Kidney (tissue), 11 donors: Measurements from ENCODE around the gene DPP6. TPM values are rescaled to one million over a fixed set of nuclear protein-coding genes. Genes with fewer than 3 reads are reported as not detected.
"Not testable (repeated sequence)": the region's sequence is repeated elsewhere in the genome, so short reads cannot be mapped to it uniquely, and the experiment has no call there.

ENCODE experiments used
- DNase-seq, 5 donors: peaks; one replicate each; pipeline ENCODE4 v3.0.0-alpha.2; 2013 to 2020
- FAIRE-seq: peaks from 2 replicates; lab custom pipeline; 2012; peaks lifted over from hg19 to GRCh38; lab: Jason Lieb, UNC
- H3K27ac ChIP-seq, 2 donors: one replicate each; pipeline ENCODE4 v1.7.0; 2013; ENCODE audit warnings: low read depth in 2 of 2, low read length in 2 of 2, inconsistent platforms in 1 of 2
- H3K27me3 ChIP-seq: one replicate; pipeline ENCODE4 v1.7.1; 2013; ENCODE audit warnings: low read length, inconsistent platforms; ENCODE audit not compliant: control insufficient read depth, insufficient read depth
- H3K36me3 ChIP-seq, 3 donors: one replicate each; pipeline versions ENCODE4 v1.7.0 to v1.7.1; 2013; ENCODE audit warnings: low read length in 3 of 3, control low read depth in 1 of 3, inconsistent platforms in 1 of 3; ENCODE audit not compliant: insufficient read depth in 3 of 3, control insufficient read depth in 2 of 3
- H3K4me1 ChIP-seq, 3 donors: one replicate each; pipeline versions ENCODE4 v1.7.0 to v1.7.1; 2013; ENCODE audit warnings: low read length in 3 of 3, inconsistent platforms in 1 of 3, low read depth in 1 of 3; ENCODE audit not compliant: control insufficient read depth in 2 of 3, insufficient read depth in 2 of 3
- H3K4me3 ChIP-seq, 3 donors: one replicate each; pipeline versions ENCODE4 v1.7.0 to v1.8.1; 2013; ENCODE audit warnings: low read length in 3 of 3, control low read depth in 1 of 3, inconsistent platforms in 1 of 3
- H3K9ac ChIP-seq, 3 donors: one replicate each; pipeline versions ENCODE4 v1.7.0 to v1.7.1; 2013; ENCODE audit warnings: low read length in 3 of 3, control low read depth in 1 of 3, inconsistent platforms in 1 of 3
- H3K9me3 ChIP-seq, 3 donors: one replicate each; pipeline versions ENCODE4 v1.7.0 to v1.7.1; 2013; ENCODE audit warnings: low read length in 3 of 3, control low read depth in 1 of 3, inconsistent platforms in 1 of 3; ENCODE audit not compliant: control insufficient read depth in 2 of 3, insufficient read depth in 1 of 3
- intact Hi-C: fragments of 100-400 bp; cut with DNase I; formaldehyde crosslinking; loops from one replicate; pipeline ENCODE4 v1.11.1; 2022
- polyA plus RNA-seq: library from polyadenylated mRNA; stranded (reverse); fragments of 350-450 nt; fragmentation: Illumina TruSeq; extraction: RNeasy Lipid Tissue Mini Kit (QIAGEN cat#74804); gene quantifications from one replicate; pipeline ENCODE4 v1.2.3, GENCODE V29; 2014; ENCODE audit warnings: low read depth, low replicate concordance; ENCODE audit not compliant: insufficient read depth
- total RNA-seq: library from RNA; stranded (reverse); fragmentation: NEBNext Ultra II Directional; extraction: Animal tissue kit (Norgen Biotek cat#: 25700); gene quantifications from one replicate; pipeline ENCODE4 v1.2.1, GENCODE V29; 2021
- donor health status: control.
- donor health status: control.
- donor health status: DM: yes; HTN: yes; CAD: no.
- donor health status: Normal renal cell carcinoma (clear cell type).

The DPP6 gene
- total and polyA plus RNA-seq, 2 donors from 2014 or later, result 1.8 to 6.9 TPM

DNA sequence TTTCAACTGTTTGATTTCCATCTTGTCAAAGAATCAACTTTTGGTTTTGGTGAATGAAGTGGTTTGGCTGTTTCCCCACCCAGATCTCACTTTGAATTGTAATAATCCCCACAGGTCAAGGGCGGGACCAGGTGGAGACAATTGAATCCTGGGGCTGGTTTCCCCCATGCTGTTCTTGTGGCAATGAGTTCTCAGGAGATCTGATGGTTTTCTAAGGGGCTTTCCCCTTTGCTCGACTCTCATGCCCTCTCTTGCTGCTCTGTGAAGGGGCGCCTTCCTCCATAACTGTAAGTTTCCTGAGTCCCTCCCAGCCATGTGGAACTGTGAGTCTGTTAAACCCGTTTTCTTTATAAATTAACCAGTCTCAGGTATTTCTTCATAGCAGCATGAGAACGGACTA, 68.6 kb downstream of the DPP6 start:
- FAIRE-seq, intact Hi-C loops, H3K9me3 ChIP-seq, H3K4me3 ChIP-seq, H3K9ac ChIP-seq, H3K36me3 ChIP-seq, H3K4me1 ChIP-seq, DNase-seq, H3K27me3 ChIP-seq, H3K27ac ChIP-seq: not testable (repeated sequence)

DNA sequence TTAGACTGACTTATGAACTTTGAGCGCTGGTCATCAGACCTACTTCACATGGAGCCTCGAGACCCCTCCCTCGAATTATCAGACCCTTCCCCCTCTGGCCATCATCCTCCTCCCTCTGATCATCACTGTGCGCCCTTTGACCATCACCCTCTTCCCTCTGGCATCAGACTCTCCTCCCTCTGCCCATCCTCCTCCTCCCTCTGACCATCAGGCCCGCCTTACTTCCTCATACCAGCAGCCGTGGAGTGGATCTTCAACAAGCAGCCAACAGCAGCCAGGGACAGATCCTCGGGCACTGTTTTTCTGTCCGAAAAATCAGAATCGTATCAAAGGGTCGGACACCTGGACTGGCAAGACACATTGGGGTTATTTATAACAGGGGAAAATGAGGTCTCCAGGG, 70.5 kb downstream of the DPP6 start:
- H3K4me1 ChIP-seq, DNase-seq, H3K27ac ChIP-seq, H3K9me3 ChIP-seq, H3K27me3 ChIP-seq, H3K4me3 ChIP-seq, H3K9ac ChIP-seq, FAIRE-seq, H3K36me3 ChIP-seq, intact Hi-C loops: not testable (repeated sequence)

DNA sequence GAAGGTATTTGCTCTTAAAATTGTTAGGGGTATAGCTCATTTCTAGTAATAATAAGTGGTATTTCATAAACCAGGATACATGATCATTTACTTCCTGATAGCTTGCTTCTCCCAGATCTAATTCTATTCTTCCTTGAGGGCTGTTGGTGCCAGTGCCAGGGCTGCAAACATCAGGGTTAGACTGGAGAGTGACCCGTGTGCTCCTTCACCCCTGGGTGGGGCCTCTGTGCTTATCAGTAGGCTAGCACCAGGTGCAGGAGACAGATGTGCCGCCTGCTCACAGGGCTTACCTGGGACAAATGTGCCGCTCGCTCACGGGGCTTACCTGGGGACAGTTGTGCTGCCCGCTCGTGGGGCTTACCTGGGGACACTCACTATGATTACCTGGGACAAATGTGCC, 71.2 kb downstream of the DPP6 start:
- H3K4me3 ChIP-seq, H3K27ac ChIP-seq, H3K9ac ChIP-seq, DNase-seq, intact Hi-C loops, H3K27me3 ChIP-seq, FAIRE-seq, H3K4me1 ChIP-seq, H3K36me3 ChIP-seq, H3K9me3 ChIP-seq: not testable (repeated sequence)

DNA sequence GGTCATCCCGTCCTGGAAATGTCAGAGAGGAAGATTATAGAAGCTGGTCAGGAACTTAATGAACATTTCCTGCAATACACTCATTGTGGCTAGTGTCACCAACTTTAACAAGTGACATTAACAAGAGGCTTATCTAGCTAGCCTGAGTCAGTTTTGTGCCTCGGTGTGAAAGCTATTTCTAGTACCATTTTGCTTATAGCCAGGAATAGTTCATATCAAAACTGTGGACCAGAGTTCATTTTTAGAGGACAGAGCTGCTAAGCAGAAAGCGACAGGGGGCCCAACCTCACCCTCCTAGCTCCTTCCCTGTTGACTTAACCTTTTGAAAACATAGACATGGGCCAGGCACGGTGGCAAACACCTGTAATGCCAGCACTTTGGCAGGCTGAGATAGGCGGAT, 76.9 kb downstream of the DPP6 start:
- H3K27ac ChIP-seq, FAIRE-seq, H3K27me3 ChIP-seq, intact Hi-C loops, DNase-seq, H3K4me1 ChIP-seq, H3K9ac ChIP-seq, H3K4me3 ChIP-seq, H3K36me3 ChIP-seq, H3K9me3 ChIP-seq: not testable (repeated sequence)

DNA sequence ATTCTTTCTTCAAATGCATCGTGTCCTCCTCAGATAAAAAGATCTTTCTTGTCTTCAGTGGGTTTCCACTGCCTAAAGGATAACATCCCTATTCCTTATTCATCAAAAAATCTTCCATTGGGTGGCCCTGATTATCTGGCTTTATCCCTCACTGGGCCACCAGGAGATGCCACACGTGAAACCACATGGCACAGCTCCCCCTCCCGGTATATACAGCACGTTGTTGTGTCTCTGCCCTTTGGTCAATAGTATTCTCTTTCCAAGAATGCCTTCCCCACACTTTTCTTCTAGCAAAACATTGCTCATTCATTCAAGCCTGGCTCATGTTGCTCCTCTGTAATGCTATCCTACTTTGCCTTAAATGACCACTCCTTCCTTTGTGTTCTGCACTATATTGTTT, 80.4 kb downstream of the DPP6 start:
- FAIRE-seq, DNase-seq, H3K9me3 ChIP-seq, H3K27me3 ChIP-seq, intact Hi-C loops, H3K4me3 ChIP-seq, H3K36me3 ChIP-seq, H3K27ac ChIP-seq, H3K9ac ChIP-seq, H3K4me1 ChIP-seq: not testable (repeated sequence)

DNA sequence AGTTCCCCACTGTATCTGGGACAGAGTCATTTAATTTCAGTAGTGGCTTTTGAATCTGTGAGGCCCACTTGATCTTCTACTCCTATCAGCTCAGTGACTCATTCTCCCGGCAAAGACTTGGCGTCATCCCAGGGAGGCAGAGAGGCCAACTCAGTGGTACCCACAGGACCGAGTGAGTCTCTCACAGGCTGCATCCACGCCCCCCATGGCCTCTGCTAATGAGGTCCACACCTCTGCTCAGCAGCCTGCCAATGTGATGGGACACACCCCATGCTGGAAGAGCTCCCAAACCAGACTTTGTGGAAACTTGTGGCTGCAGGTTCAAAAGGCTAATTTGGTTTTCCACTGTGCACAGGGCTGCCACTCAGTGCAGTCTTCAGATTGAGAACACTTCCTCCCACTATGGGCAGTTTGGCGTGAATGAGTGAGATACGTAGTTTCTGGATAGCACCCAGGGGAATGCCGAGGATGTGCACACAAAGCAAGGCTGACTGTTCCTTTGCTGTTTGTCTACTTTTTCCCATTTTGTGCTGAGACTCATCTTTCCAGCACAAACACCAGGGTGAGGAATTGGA, 81.6 kb downstream of the DPP6 start:
- H3K9me3 ChIP-seq, H3K9ac ChIP-seq, H3K27me3 ChIP-seq, intact Hi-C loops, H3K4me3 ChIP-seq, H3K27ac ChIP-seq, H3K36me3 ChIP-seq, DNase-seq, FAIRE-seq, H3K4me1 ChIP-seq: not testable (repeated sequence)

DNA sequence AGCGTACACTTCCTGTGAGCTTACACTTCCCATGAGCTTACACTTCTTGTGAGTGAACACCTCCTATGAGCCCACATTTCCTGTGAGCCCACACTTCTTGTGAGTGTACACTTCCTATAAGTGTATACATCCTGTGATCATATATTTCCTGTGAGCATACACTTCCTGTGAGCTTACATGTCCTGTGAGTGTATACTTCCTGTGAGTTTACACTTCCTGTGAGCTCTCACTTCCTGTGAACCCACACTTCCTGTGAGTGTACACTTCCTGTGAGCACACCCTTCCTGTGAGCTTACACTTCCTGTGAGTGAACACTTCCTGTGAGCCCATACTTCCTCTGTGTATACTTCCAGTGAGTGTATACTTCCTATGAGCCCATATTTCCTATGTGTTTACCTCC, 82.5 kb downstream of the DPP6 start:
- H3K4me3 ChIP-seq, FAIRE-seq, H3K9ac ChIP-seq, H3K27ac ChIP-seq, H3K4me1 ChIP-seq, H3K9me3 ChIP-seq, H3K36me3 ChIP-seq, intact Hi-C loops, DNase-seq, H3K27me3 ChIP-seq: not testable (repeated sequence)

DNA sequence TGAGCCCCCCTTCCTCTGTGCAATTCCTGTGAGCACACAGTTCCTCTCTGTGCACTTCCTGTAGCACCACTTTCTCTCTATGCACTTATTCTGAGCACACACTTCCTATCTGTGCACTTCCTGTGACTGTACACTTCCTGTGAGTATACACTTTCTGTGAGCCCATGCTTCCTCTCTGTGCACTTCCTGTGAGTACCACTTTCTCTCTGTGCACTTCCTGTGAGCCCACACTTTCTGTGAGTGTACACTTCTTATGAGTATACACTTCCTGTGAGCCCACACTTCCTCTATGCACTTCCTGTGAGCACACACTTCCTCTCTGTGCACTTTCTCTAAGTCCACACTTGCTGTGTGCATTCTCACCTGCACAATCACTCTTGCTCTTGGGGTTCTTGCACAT, 83.4 kb downstream of the DPP6 start:
- FAIRE-seq, H3K27ac ChIP-seq, H3K9me3 ChIP-seq, H3K36me3 ChIP-seq, H3K9ac ChIP-seq, H3K4me1 ChIP-seq, DNase-seq, intact Hi-C loops, H3K4me3 ChIP-seq, H3K27me3 ChIP-seq: not testable (repeated sequence)
